Neural progenitor cell (in vitro differentiated cells): Measurements from ENCODE around the gene PHKA1. TPM values are rescaled to one million over a fixed set of nuclear protein-coding genes. Genes with fewer than 3 reads are reported as not detected.
"Not testable (repeated sequence)": the region's sequence is repeated elsewhere in the genome, so short reads cannot be mapped to it uniquely, and the experiment has no call there.

Experiments
- DNase-seq: peaks from one replicate; pipeline ENCODE4 v3.0.0-alpha.2; 2016; ENCODE audit warnings: low spot score
- H2AFZ ChIP-seq: fragments of 200-600 bp; sonication (generic); replicated peaks from 2 replicates; pipeline ENCODE4 v1.6.1; 2016; ENCODE audit warnings: antibody characterized with exemption
- H3F3A ChIP-seq: fragments of 200-600 bp; sonication (generic); 2 replicates; pipeline ENCODE4 v1.6.1; 2016; ENCODE audit warnings: antibody characterized with exemption, low read depth
- H3K27ac ChIP-seq: fragments of 200-600 bp; sonication (generic); 2 replicates; pipeline ENCODE4 v1.5.1; 2016; ENCODE audit warnings: mild to moderate bottlenecking
- H3K27me3 ChIP-seq: fragments of 200-600 bp; sonication (generic); 2 replicates; pipeline ENCODE4 v1.6.1; 2016; ENCODE audit warnings: mild to moderate bottlenecking, moderate library complexity
- H3K36me3 ChIP-seq: fragments of 200-600 bp; sonication (generic); 2 replicates; pipeline ENCODE4 v1.5.1; 2016
- H3K4me1 ChIP-seq: fragments of 200-600 bp; sonication (generic); 2 replicates; pipeline ENCODE4 v1.6.1; 2016; ENCODE audit warnings: mixed run types
- H3K4me2 ChIP-seq: fragments of 200-600 bp; sonication (generic); 2 replicates; pipeline ENCODE4 v1.6.1; 2016
- H3K4me3 ChIP-seq: fragments of 200-600 bp; sonication (generic); 2 replicates; pipeline ENCODE4 v1.5.1; 2016
- H3K79me2 ChIP-seq: fragments of 200-600 bp; sonication (generic); 2 replicates; pipeline ENCODE4 v1.6.1; 2016; ENCODE audit warnings: low read depth
- H3K9ac ChIP-seq: fragments of 200-600 bp; sonication (generic); 2 replicates; pipeline ENCODE4 v1.6.1; 2016
- H3K9me3 ChIP-seq: fragments of 200-600 bp; sonication (generic); 2 replicates; pipeline ENCODE4 v1.5.1; 2016; ENCODE audit warnings: low read depth
- H4K20me1 ChIP-seq: fragments of 200-600 bp; sonication (generic); 2 replicates; pipeline ENCODE4 v1.6.1; 2016; ENCODE audit warnings: low read depth
- H3K27ac Mint-ChIP-seq: 3 replicates; pipeline ENCODE4 v1.8.0; 2021; ENCODE audit warnings: mixed read lengths
- H3K27me3 Mint-ChIP-seq: 2 replicates; pipeline ENCODE4 v1.8.0; 2022; ENCODE audit warnings: low read depth, mild to moderate bottlenecking, inconsistent platforms, moderate library complexity, mixed read lengths; ENCODE audit not compliant: insufficient read depth
- H3K36me3 Mint-ChIP-seq: 3 replicates; pipeline ENCODE4 v1.8.0; 2021; ENCODE audit warnings: mixed read lengths
- H3K4me1 Mint-ChIP-seq: 3 replicates; pipeline ENCODE4 v1.8.0; 2021; ENCODE audit warnings: mixed read lengths
- H3K4me3 Mint-ChIP-seq: 3 replicates; pipeline ENCODE4 v1.8.0; 2021; ENCODE audit warnings: mild to moderate bottlenecking, moderate library complexity, mixed read lengths
- H3K9me3 Mint-ChIP-seq: 3 replicates; pipeline ENCODE4 v1.8.0; 2020; ENCODE audit warnings: mixed read lengths
- CTCF ChIP-seq: fragments of 200-600 bp; sonication (generic); IDR thresholded peaks from 2 replicates; pipeline ENCODE4 v1.5.1; 2017; ENCODE audit warnings: antibody characterized with exemption, mild to moderate bottlenecking
- EZH2 ChIP-seq: fragments of 200-600 bp; sonication (generic); IDR thresholded peaks from 2 replicates; pipeline ENCODE4 v1.6.1; 2017; ENCODE audit warnings: antibody characterized with exemption, mild to moderate bottlenecking, moderate library complexity
- EZH2phosphoT487 ChIP-seq: fragments of 200-600 bp; sonication (generic); IDR thresholded peaks from 2 replicates; pipeline ENCODE4 v1.6.1; 2017; ENCODE audit warnings: antibody characterized with exemption
- total RNA-seq: library from RNA; depleted of rRNA; stranded (reverse); fragments of >200 nt; gene quantifications from 2 replicates; pipeline ENCODE4 v1.2.3, GENCODE V29; 2015; ENCODE audit warnings: low replicate concordance

The PHKA1 gene
- total RNA-seq, 1 donor from 2014 or later, result 5.1 TPM

GRCh38 chrX:72609313-72609712, 104.8 kb downstream of the PHKA1 start:
- no peaks in the 10 kb centered on the region for H3K9me3 Mint-ChIP-seq
- TF ChIP-seq EZH2 (no peak), EZH2phosphoT487 (no peak), CTCF (no peak)

GRCh38 chrX:72604705-72605104, 109.4 kb downstream of the PHKA1 start:
- Histone ChIP-seq H3K36me3 (no peaks in the 10 kb centered on the region), H3K4me3 (no peak overlapping the region), H3K4me1 (no peaks in the 10 kb centered on the region), H4K20me1 (no peaks in the 10 kb centered on the region), H2AFZ (no peak overlapping the region), H3K79me2 (no peaks in the 10 kb centered on the region), H3F3A (no peaks in the 10 kb centered on the region), H3K27me3 (no peaks in the 10 kb centered on the region), H3K9me3 (no peaks in the 10 kb centered on the region), H3K27ac (no peak overlapping the region), H3K9ac (no peak overlapping the region), H3K4me2 (no peak overlapping the region)
- Mint-ChIP-seq H3K36me3 (no peaks in the 10 kb centered on the region), H3K4me1 (no peaks in the 10 kb centered on the region), H3K27ac (no peak overlapping the region), H3K27me3 (no peaks in the 10 kb centered on the region), H3K9me3 (no peaks in the 10 kb centered on the region), H3K4me3 (no peak overlapping the region)
- DNase-seq, result no peak
- TF ChIP-seq EZH2 (no peak), CTCF (no peak), EZH2phosphoT487 (no peak)

More at GRCh38 chrX:72609313-72609712, 104.8 kb downstream of the PHKA1 start:
- Histone ChIP-seq H3K79me2 (no peaks in the 10 kb centered on the region), H3K27me3 (no peaks in the 10 kb centered on the region), H3F3A (no peaks in the 10 kb centered on the region), H3K4me2 (no peak overlapping the region), H3K4me3 (no peak overlapping the region), H2AFZ (no peak overlapping the region), H3K27ac (no peak overlapping the region), H3K9ac (no peak overlapping the region), H3K4me1 (no peaks in the 10 kb centered on the region), H3K36me3 (no peaks in the 10 kb centered on the region), H4K20me1 (no peaks in the 10 kb centered on the region), H3K9me3 (peaks cover 7% of the 10 kb centered on the region)
- Mint-ChIP-seq H3K4me3 (no peak overlapping the region), H3K4me1 (no peaks in the 10 kb centered on the region), H3K27me3 (no peaks in the 10 kb centered on the region), H3K36me3 (no peaks in the 10 kb centered on the region), H3K27ac (no peak overlapping the region)
- DNase-seq, result no peak

GRCh38 chrX:72604112-72604511, 110.0 kb downstream of the PHKA1 start:
- H3K79me2 ChIP-seq, result no peaks in the 10 kb centered on the region
- H3K4me3 ChIP-seq, result no peak overlapping the region
- TF ChIP-seq EZH2phosphoT487, result no peak
- no peak overlapping the region for H3K27ac ChIP-seq
- H3K9ac ChIP-seq, result no peak overlapping the region
- H3K27me3 ChIP-seq, result no peaks in the 10 kb centered on the region
- Mint-ChIP-seq H3K27ac (no peak overlapping the region), H3K4me1 (no peaks in the 10 kb centered on the region), H3K27me3 (no peaks in the 10 kb centered on the region), H3K36me3 (no peaks in the 10 kb centered on the region), H3K4me3 (no peak overlapping the region), H3K9me3 (no peaks in the 10 kb centered on the region)
- no peak overlapping the region for H2AFZ ChIP-seq
- H3K4me2 ChIP-seq, result no peak overlapping the region
- no peaks in the 10 kb centered on the region for H3K9me3 ChIP-seq
- no peaks in the 10 kb centered on the region for H3K36me3 ChIP-seq
- DNase-seq, result no peak
- no peaks in the 10 kb centered on the region for H3K4me1 ChIP-seq
- no peaks in the 10 kb centered on the region for H3F3A ChIP-seq
- H4K20me1 ChIP-seq, result no peaks in the 10 kb centered on the region

- H3K27ac ChIP-seq, DNase-seq, H3K4me3 ChIP-seq, H2AFZ ChIP-seq, H3K4me1 ChIP-seq, H3K9me3 ChIP-seq, H3K27ac Mint-ChIP-seq, H3K79me2 ChIP-seq, H3K9me3 Mint-ChIP-seq, H3K4me1 Mint-ChIP-seq, H3K36me3 ChIP-seq, H3K36me3 Mint-ChIP-seq, H3K4me2 ChIP-seq, H3K27me3 Mint-ChIP-seq, H4K20me1 ChIP-seq, H3K9ac ChIP-seq, H3K4me3 Mint-ChIP-seq, H3F3A ChIP-seq, H3K27me3 ChIP-seq: not testable (repeated sequence)
Observed at GRCh38 chrX:72591038-72591437, 123.1 kb downstream of the PHKA1 start.
